GM21529 (cell line): Measurements from ENCODE around the gene ZNF592.

ENCODE experiments used
- ATAC-seq: cut with Tn5 transposase; IDR thresholded peaks from one replicate; pipeline ENCODE4 v1.9.1; 2021; ENCODE audit not compliant: unreplicated experiment

Gene ZNF592

GRCh38 chr15:84773716-84774115 is 25.3 kb downstream of the ZNF592 start:
- ATAC-seq, result no peak

- ATAC-seq, result no peak
Measured at GRCh38 chr15:84775867-84776449, 27.6 kb downstream of the ZNF592 start.

- no peak for ATAC-seq
Measured at GRCh38 chr15:84778194-84778593, 29.8 kb downstream of the ZNF592 start.

GRCh38 chr15:84780492-84780891 is 32.1 kb downstream of the ZNF592 start:
- ATAC-seq, result no peak

GRCh38 chr15:84781495-84781894 is 33.1 kb downstream of the ZNF592 start:
- no peak for ATAC-seq

- ATAC-seq, result no peak
Measured at GRCh38 chr15:84782346-84782745, 34.0 kb downstream of the ZNF592 start.

- no peak for ATAC-seq
Measured at GRCh38 chr15:84783493-84784251, 35.3 kb downstream of the ZNF592 start.

- no peak for ATAC-seq
Measured at GRCh38 chr15:84784262-84784661, 35.9 kb downstream of the ZNF592 start.

GRCh38 chr15:84785053-84785452 is 36.7 kb downstream of the ZNF592 start:
- no peak for ATAC-seq

GRCh38 chr15:84788500-84788899 is 40.1 kb downstream of the ZNF592 start:
- no peak for ATAC-seq

- no peak for ATAC-seq
Measured at GRCh38 chr15:84789762-84790161, 41.4 kb downstream of the ZNF592 start.

- no peak for ATAC-seq
Measured at GRCh38 chr15:84790676-84791075, 42.3 kb downstream of the ZNF592 start.

- no peak for ATAC-seq
Measured at GRCh38 chr15:84791763-84792162, 43.4 kb downstream of the ZNF592 start.

GRCh38 chr15:84793431-84794161 is 45.2 kb downstream of the ZNF592 start:
- ATAC-seq, result no peak

- no peak for ATAC-seq
Measured at GRCh38 chr15:84794162-84794547, 45.8 kb downstream of the ZNF592 start.

GRCh38 chr15:84795186-84795585 is 46.8 kb downstream of the ZNF592 start:
- no peak for ATAC-seq

GRCh38 chr15:84797212-84797611 is 48.8 kb downstream of the ZNF592 start:
- ATAC-seq, result no peak

GRCh38 chr15:84797801-84798200 is 49.4 kb downstream of the ZNF592 start:
- ATAC-seq, result no peak

GRCh38 chr15:84798436-84798946 is 50.1 kb downstream of the ZNF592 start:
- no peak for ATAC-seq

GRCh38 chr15:84799511-84800187 is 51.3 kb downstream of the ZNF592 start:
- ATAC-seq, result no peak

GRCh38 chr15:84800365-84800806 is 52.0 kb downstream of the ZNF592 start:
- ATAC-seq, result no peak
